SH-SY5Y (cell line): Measurements from ENCODE around the gene CCDC78.

Source experiments
- GATA2 ChIP-seq: IDR thresholded peaks from 2 replicates; pipeline ENCODE4 v1.6.1; 2011; ENCODE audit warnings: mild to moderate bottlenecking, low read depth, low read length
- GATA3 ChIP-seq: IDR thresholded peaks from 2 replicates; pipeline ENCODE4 v1.6.1; 2011; ENCODE audit warnings: low read depth, mild to moderate bottlenecking, low read length, moderate library complexity

DNA sequence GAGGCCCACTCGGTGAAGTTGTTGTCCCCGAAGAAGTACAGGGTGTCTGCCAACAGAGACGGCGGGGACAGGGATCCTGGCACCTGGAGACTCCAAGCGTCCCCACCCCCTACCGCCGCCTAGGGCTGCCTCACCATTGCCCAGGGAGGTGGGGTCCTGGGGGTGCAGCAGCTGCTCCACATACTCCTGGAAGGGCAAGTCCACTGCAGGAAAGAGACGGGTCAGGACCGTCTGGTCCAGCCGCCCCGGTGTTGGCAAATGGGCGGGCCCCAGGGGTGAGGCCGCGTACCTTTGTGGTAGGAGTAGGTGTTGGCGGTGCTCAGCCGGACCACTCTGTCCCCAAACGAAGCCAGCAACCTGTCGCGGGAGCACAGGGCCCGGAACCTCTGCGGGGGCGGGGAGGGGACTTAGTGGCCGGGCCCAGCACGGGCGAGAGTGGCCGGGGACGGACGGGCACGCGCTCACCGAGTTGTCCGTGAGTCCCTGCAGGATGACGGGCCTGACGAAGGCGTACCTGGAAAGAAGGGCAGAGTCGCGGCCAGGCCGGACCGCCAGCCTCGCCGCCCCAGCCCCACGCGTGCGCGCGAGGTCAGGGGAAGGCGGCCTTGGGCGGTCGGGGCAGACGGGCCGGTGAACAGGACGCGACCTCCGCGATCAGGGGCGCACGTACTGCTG lies 42.7 kb downstream of the CCDC78 start:
- TF ChIP-seq GATA2 = no peak
- no peak for TF ChIP-seq GATA3
